SK-N-SH (cell line): Measurements from ENCODE around the gene VWA5B1.

Experiments used
- ELF1 ChIP-seq: IDR thresholded peaks from 2 replicates; pipeline ENCODE4 v1.4.0; 2012
- EZH2phosphoT487 ChIP-seq: fragments of 200-600 bp; sonication (generic); IDR thresholded peaks from 2 replicates; pipeline ENCODE4 v1.6.1; 2017; ENCODE audit warnings: low read depth, mixed run types, mild to moderate bottlenecking, antibody characterized with exemption, moderate library complexity, borderline replicate concordance
- FOXM1 ChIP-seq: IDR thresholded peaks from 2 replicates; pipeline ENCODE4 v1.4.0; 2012; ENCODE audit warnings: low read depth, mild to moderate bottlenecking
- POLR2AphosphoS5 ChIP-seq: IDR thresholded peaks from 2 replicates; pipeline ENCODE4 v1.6.1; 2012; ENCODE audit warnings: low read depth, low read length
- TF ChIP-seq, protein P1 (sequence below): fragments of 150-350 bp; IDR thresholded peaks from 2 replicates; pipeline ENCODE4 v1.6.1; 2017; ENCODE audit warnings: antibody characterized with exemption, low read length, low read depth, borderline replicate concordance
- TF ChIP-seq, protein P2 (sequence below): fragments of 200-600 bp; sonication (generic); IDR thresholded peaks from 2 replicates; pipeline ENCODE4 v1.6.1; 2017; ENCODE audit warnings: antibody characterized with exemption, mild to moderate bottlenecking, moderate library complexity

DNA sequence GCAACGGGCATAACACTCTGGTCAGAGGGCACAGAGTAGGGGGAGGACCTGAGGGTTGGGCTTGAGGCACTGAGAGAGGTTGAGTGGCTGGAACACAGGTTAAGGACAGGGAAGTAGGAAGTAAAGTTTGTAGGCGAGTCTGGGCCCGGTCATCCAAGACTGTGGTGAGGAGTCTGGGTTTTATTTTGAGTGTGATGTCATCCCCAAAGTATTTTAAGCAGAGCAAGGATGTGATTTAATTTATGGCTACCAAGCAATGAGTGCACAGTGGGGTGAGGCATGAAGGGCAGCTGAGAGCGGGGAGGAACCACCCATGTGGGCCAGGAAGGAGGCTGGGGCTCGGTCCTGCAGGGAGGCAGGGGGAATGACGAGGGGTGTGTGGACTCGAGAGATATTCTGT, 11.2 kb upstream of the VWA5B1 start:
- no peak for TF ChIP-seq EZH2phosphoT487
- TF ChIP-seq ELF1, result no peak
- TF ChIP-seq, protein P1, sequence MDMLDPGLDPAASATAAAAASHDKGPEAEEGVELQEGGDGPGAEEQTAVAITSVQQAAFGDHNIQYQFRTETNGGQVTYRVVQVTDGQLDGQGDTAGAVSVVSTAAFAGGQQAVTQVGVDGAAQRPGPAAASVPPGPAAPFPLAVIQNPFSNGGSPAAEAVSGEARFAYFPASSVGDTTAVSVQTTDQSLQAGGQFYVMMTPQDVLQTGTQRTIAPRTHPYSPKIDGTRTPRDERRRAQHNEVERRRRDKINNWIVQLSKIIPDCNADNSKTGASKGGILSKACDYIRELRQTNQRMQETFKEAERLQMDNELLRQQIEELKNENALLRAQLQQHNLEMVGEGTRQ, result no peak
- TF ChIP-seq, protein P2, sequence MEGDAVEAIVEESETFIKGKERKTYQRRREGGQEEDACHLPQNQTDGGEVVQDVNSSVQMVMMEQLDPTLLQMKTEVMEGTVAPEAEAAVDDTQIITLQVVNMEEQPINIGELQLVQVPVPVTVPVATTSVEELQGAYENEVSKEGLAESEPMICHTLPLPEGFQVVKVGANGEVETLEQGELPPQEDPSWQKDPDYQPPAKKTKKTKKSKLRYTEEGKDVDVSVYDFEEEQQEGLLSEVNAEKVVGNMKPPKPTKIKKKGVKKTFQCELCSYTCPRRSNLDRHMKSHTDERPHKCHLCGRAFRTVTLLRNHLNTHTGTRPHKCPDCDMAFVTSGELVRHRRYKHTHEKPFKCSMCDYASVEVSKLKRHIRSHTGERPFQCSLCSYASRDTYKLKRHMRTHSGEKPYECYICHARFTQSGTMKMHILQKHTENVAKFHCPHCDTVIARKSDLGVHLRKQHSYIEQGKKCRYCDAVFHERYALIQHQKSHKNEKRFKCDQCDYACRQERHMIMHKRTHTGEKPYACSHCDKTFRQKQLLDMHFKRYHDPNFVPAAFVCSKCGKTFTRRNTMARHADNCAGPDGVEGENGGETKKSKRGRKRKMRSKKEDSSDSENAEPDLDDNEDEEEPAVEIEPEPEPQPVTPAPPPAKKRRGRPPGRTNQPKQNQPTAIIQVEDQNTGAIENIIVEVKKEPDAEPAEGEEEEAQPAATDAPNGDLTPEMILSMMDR, result no peak
- no peak for TF ChIP-seq POLR2AphosphoS5
- no peak for TF ChIP-seq FOXM1
